HG02870 (cell line): Measurements from ENCODE around the gene NR2C2AP.
A peak's percentile ranks its signal among the peaks of the same experiment; 100 is the strongest.
"Not testable (repeated sequence)": the region's sequence is repeated elsewhere in the genome, so short reads cannot be mapped to it uniquely, and the experiment has no call there.

Source experiments
- ATAC-seq: cut with Tn5 transposase; IDR thresholded peaks from one replicate; pipeline ENCODE4 v1.9.1; 2021; ENCODE audit warnings: mild to moderate bottlenecking, moderate library complexity; ENCODE audit not compliant: unreplicated experiment

NR2C2AP gene, protein sequence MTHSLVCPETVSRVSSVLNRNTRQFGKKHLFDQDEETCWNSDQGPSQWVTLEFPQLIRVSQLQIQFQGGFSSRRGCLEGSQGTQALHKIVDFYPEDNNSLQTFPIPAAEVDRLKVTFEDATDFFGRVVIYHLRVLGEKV

DNA sequence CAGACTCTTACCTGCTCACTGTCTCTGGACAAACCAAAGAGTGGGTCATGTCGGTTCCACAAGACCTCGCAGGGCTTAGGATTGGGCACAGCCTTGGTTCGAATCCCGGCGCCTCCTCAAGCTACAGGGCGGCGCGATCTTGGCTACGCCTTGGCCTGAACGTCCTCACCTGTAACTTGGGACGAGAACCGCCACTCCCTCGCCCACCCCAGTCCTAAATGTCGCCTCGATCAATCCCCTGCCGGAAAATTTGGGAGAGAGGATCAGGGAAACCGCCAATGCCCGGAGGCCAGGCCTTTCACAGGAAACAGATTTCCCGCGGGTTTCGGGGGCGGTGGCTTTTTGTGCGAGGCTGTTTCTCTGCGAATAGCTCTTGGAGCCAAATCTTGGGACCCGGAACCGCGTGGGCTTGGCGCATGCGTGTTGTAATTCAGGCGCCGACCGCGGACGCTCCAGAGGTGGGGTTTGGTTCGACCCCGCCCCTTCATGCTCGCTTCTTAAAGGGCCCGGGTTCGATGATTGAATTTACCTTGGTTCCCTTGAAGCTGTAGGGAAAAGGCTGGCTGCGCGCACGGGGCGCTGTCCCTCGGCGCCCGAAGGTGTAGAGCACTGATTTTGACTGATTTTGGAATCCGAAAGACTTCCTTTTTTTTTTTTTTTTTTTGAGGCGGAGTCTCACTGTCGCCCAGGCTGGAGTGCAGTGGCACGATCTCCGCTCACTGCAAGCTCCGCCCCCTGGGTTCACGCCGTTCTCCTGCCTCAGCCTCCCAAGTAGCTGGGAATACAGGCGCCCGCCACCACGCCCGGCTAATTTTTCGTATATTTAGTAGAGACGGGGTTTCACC, at the start of gene NR2C2AP:
NR2C2AP (minus strand) TSS at position 403 of the 845 bp plus-strand sequence; CDS start at position 49, 354 bp downstream.
- ATAC-seq, result peak; percentile 76

DNA sequence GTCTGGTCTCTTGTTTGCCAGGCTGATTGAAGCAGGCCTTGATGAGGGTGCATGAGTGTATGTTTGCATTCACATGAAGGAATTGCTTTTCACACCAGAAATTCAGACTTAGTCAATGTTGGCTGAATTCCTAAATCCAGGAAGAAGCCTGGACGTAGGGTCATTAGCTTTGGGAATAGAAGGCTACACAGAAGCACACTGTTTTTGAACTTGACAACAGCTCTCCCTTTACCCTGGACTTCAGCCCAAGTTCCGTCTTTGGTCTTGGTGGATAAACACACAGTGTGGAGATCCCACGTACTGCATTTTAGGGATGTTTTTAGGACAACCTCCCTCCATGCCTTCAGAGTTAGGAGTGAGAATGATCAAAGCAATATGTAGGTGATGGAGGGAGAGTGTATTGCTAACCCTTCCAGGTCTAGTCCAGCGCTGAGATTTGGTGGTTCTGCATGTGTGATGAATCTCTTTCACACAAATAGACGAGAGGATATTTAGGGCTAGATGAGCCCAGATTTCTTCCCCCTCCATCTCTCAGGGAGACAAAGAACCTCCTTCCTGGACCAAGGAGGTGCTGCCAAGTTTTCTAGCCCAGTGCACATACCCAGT, 47.1 kb upstream of the NR2C2AP start:
- no peak for ATAC-seq

DNA sequence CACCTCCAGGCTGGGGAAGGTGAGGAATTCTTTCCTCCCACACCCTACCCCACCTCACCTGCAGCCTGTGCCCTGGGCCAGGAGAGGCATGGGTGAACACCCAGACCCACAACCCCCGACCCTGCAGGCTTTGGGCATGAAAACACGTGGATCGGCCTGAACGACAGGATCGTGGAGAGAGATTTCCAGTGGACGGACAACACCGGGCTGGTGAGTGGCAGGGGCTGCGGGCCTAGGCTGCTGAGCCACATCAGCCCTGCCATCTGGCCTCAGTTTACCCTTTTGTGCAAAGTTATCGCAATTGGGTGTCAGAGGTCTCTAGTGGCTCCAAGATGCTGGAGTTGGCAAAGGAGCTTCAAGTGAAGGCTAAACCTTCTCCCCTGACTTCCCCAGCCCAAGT, 37.3 kb upstream of the NR2C2AP start:
- ATAC-seq, result no peak

DNA sequence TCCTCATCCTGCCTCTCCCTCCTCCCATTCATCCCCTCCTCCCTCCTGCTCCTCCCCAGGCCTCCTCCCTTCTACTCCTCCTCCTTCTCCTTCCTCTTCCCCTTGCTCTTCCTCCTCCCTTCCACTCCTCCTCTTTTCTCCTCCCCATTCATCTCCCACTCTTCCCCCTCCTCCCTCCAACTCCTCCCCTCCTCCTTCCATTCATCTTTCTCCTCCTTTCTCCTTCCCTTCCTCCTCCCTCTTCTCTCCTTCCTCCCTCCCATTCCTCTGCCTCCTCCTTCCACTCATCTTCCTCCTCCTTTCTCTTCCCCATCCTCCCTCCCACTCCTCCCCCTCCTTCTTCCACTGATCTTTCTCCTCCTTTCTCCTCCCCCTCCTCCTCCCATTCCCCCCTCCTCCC, 36.5 kb upstream of the NR2C2AP start:
- no peak for ATAC-seq

DNA sequence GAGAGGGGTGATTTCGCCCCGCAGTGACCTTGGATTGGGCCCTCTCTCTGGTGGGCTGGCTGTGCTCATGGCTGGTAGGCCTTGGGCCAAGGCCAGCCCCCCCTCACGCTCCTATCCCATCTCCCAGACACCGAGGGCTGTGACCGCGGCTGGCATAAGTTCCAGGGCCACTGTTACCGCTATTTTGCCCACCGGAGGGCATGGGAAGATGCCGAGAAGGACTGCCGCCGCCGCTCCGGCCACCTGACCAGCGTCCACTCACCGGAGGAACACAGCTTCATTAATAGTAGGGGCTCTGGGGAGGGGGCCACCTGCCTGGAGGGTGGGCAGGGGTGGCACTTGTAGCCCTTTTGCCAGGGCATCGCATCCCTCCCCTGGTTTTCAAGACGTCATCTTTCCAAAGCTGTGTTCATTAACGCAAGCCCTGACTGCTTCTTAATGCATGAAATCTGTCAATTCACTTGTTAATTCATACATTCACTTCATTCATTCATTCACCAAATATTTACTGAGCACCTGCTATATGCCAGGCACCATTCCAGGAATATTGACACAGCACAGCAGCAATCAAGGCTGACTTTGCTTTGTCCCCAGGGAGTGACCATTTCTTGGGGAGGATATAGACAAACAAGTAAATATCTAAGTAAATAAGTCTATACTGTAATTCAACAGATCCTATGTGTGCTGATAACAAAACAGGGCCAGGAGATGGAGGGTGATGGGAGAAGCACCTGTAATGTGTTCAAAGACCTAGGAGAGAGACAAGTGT, 35.1 kb upstream of the NR2C2AP start:
- no peak for ATAC-seq

DNA sequence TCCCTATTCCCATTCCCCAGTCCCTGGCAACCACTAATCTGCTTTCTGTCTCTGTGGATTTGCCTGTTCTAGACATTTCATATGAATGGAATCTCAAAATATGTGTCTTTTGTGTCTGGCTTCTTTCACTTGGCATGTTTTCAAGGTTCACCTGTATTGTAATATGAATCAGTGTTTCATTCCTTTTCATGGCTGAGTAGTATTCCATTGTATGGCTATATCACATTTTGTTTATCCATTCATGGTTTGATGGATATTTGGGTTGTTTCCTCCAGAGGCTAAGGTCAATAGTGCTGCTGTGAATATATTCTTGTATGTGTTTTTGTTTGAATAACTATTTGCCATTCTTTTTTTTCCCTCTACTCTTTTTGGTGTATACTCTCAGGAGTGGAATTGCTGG, 33.0 kb upstream of the NR2C2AP start:
- ATAC-seq, result no peak

DNA sequence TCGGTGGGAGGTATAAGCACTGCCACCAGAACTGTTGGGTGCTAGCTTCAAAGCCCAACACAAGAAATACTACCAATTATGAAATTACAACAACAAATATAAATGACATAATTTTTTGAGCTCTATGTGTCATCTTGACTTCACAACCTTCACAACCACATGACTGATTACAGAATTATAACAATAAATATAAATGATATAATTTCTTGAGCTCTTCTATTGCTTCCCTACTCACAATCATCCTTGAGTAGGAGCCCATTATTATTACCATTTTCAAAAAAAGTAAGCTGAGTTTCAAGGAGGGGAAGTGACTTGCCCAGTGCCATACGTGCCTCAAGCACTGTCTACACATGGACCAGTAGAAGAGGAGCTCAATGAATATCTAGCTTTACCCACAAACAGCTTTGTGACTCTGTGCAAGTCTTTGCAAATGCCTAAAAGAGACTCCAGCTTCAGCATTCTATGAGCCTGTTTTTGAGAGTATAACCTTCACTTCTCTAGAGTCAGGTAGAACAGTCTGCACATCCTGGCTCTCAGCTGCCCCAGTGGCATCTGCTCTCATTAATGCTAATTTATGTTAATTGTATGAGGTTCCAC, 31.1 kb upstream of the NR2C2AP start:
- ATAC-seq, result no peak

DNA sequence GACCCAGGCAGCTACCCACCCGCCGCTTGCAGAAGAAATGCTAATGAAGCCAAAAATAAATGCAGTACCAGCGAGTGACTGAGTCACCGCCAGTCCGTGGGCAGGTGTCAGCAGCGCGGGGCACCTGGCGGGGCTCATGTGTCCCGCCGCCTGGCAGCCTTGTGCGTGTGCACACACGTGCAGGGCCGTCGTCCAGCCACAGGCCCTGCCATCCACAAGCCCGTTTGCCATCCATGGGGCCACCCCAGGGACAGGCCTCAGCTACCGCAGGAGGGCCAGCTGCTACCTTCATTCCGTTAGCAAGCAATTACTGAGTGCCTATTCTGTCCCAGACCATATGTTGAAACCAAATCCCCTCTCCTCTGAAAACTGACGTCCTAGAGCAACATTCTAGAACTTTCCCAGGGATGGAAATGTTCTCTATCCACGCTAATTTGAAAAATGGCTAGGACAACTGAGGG, 29.1 kb upstream of the NR2C2AP start:
- no peak for ATAC-seq

DNA sequence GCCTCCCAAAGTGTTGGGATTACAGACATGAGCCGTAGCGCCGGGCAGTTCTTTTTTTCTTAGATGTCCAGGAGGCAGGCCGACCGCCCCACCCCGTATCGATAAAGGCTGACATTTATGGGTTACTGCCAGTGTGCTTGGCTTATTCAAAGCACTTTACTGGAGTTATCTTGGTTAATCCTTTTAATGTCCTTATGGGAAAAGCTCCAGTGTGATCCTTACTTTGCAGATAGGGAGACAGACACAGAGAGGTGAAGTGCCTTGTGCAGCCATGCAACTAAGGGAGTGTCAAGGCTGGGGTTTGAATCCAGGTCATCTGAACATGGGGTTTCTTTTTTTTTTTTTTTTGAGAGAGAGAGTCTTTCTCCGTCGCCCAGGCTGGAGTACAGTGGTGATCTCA, 27.8 kb upstream of the NR2C2AP start:
- no peak for ATAC-seq

DNA sequence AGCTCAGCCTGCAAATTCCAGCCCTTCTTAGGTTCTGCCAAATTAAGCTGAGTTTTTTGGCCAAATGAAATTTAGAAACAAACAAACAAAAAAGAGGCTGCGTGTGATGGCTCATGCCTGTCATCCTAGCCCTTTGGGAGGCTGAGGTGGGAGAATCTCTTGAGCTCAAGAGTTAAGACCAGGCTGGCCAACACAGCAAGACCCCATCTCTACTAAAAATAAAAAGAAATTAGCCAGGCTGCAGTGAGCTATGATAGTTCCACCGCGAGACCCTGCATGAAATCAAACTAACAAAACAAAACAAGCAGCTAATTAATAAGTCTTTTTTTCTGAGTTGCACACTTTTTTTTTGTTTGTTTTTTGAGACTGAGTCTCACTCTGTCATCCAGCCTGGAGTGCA, 26.5 kb upstream of the NR2C2AP start:
- no peak for ATAC-seq

DNA sequence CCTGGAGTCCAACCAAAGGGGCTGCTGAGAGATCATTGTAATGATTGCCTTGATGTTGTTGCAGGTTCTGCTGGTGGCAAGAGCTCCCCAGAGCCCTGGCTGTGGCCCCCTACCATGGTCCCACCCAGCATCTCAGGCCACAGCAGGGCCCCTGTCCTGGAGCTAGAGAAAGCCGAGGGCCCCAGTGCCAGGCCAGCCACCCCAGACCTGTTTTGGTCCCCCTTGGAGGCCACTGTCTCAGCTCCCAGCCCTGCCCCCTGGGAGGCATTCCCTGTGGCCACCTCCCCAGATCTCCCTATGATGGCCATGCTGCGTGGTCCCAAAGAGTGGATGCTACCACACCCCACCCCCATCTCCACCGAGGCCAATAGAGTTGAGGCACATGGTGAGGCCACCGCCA, 24.0 kb upstream of the NR2C2AP start:
- no peak for ATAC-seq

DNA sequence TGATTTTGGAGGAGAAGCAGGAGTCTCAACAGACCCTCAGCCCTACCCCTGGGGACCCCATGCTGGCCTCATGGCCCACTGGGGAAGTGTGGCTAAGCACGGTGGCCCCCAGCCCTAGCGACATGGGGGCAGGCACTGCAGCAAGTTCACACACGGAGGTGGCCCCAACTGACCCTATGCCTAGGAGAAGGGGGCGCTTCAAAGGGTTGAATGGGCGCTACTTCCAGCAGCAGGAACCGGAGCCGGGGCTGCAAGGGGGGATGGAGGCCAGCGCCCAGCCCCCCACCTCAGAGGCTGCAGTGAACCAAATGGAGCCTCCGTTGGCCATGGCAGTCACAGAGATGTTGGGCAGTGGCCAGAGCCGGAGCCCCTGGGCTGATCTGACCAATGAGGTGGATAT, 23.4 kb upstream of the NR2C2AP start:
- no peak for ATAC-seq

DNA sequence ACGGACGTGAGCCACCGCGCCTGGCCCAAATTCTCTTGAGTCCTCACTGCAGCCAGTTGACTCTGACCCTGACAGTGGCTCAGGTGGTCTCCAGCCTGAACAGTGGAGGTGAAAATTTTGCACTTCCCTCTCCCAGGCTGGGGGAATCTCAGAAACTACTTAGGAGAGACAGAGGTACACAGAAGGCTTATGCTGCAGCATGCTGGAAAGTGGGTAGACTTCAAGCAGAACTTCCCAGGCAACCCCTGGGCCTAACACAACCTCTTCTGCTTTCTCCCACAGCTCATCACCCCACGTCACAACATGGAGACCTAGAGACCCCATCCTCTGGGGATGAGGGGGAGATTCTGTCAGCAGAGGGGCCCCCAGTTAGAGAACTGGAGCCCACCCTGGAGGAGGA, 23.0 kb upstream of the NR2C2AP start:
- no peak for ATAC-seq

DNA sequence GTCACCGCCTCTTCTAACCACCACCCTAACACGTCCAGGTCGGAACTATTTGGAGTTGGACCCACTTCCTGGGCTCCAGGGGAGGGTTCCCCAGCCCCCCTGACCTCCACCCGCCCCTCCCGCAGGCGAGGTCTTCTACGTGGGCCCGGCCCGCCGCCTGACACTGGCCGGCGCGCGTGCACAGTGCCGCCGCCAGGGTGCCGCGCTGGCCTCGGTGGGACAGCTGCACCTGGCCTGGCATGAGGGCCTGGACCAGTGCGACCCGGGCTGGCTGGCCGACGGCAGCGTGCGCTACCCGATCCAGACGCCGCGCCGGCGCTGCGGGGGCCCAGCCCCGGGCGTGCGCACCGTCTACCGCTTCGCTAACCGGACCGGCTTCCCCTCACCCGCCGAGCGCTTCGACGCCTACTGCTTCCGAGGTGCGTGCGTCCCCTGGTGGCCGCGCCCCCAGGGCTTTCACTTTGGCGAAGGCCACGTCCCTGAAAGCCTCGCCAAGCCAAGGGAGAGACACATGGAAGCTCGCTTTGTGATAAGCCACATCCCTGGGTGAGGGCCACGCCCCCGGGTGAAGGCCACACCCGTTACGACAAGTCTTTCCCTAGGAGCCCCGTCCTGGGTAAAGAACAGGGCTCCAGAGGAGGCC, 21.8 kb upstream of the NR2C2AP start:
- no peak for ATAC-seq

DNA sequence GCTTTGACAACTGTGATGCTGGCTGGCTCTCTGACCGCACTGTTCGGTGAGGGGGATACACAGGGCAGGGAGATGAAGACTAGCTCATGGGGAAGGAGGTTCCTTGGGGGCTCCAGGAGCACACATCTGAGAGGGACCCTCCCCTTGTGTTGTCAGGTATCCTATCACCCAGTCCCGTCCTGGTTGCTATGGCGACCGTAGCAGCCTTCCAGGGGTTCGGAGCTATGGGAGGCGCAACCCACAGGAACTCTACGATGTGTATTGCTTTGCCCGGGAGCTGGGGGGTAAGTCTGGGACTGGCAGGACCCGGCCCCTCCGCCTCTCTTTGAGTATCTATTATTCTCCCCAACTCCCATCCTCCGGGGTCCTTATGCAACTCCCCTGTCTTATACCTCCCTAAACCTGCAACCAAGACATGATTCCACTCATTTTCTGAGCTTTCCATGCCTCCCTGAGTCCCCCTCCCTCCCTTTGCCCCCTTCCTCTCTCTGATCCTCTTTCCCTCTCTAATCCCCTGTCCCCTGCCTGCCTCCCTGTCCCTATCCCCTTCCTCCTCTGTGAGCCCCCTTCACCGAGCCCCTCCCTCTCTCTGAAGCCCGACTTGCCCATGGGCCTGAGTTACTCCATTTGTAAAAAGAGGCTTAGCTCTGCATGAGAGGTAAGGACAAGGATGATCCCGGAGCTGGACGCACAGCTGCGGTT, 21.1 kb upstream of the NR2C2AP start:
- ATAC-seq, result no peak

DNA sequence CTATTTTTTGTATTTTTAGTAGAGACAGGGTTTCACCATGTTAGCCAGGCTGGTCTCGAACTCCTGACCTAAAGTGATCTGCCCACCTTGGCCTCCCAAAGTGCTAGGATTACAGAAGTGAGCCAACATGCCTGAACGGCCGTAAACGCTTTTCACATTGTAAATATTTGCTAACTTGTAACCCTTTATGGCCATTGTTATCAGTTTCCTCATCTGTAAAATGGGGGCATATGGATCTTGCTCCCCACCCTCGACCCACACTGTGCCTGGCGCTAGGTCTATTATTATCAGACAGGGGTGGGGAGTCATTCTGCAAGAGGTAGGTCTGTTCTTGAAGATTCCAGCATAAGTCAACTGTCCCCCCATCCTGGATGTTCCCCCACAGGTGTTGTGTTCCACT, 20.4 kb upstream of the NR2C2AP start:
- no peak for ATAC-seq

DNA sequence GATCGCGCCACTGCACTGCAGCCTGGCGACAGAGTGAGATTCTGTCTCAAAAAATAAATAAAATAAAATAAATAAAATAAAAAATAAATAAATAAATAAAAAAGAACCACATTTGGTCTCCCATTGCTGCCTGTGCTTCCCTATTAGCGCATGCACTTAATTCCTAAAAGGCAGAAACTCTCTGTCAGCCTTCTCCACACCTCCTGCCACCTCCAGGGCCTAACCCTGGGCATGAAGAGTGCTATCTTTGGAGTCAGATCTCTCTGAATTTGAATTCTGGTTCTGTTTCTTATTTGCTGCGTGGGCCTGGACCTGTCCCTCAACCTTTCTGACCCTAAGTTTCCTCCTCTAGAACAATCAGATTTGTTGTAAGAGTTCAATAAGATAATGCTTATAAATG, 19.8 kb upstream of the NR2C2AP start:
- no peak for ATAC-seq

DNA sequence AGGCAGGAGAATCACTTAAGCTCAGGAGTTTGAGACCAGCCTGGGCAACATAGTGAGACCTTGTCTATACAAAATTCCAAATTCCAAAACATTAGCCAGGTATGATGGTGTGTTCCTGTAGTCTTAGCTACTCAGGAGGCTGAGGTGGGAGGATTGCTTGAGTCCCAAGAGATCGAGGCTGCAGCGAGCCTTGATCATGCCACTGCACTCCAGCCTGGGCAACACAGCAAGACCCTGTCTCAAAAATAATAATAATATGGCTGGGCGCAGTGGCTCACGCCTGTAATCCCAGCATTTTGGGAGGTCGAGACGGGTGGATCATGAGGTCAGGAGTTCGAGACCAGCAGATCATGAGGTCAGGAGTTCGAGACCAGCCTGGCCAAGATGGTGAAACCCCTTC, 17.8 kb upstream of the NR2C2AP start:
- ATAC-seq, result not testable (repeated sequence)

DNA sequence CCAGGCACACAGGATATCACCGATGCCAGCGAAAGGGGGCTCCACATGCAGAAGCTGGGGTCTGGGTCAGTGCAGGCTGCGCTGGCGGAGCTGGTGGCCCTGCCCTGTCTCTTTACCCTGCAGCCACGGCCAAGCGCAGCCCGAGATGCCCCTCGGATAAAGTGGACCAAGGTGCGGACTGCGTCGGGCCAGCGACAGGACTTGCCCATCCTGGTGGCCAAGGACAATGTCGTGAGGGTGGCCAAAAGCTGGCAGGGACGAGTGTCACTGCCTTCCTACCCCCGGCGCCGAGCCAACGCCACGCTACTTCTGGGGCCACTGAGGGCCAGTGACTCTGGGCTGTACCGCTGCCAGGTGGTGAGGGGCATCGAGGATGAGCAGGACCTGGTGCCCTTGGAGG, 15.7 kb upstream of the NR2C2AP start:
- no peak for ATAC-seq

DNA sequence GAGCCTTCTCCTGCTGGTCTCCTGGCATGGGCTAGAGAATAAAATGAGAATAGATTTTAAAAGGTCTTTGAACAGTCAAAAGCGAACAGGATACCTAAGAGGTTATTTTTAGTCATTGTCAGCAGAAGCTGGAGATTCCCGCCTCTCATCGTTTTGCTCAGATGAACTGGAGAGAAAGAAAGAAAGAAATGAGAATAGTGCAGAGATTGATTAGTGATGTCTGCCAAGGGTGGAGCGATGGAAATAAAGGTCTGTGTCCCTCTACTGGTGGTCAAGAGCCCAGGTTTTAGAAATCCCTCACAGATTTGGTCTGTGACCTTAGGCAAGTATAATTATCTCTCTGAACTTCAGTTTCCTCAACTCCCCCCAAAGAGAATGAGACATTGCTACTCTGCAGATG, 13.9 kb upstream of the NR2C2AP start:
- ATAC-seq, result no peak
